GM21423 (cell line): ENCODE data around the gene RASGRF1.

Experiments used
- ATAC-seq: cut with Tn5 transposase; IDR thresholded peaks from one replicate; pipeline ENCODE4 v1.9.1; 2021; ENCODE audit warnings: mild to moderate bottlenecking, moderate library complexity; ENCODE audit not compliant: unreplicated experiment

The RASGRF1 gene

DNA sequence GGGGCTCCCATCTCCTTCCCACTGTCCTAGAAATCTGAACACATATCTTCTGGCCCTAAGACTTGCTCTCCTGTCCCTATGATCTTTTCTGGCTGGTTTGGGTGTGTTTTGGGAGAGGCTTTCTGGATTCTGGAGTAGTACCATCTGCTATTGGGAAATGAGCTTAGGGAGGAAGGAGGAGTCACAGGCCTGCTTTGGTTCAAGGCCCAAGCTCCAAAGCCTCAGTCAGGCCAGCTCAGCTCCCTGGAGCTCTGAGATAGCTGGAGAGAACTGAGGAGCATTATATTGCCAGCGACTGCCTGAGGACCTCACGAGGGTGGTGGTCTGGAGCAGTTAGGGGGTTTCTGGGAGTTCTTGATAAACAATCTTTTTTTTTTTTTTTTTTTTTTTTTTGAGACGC lies 18.7 kb downstream of the RASGRF1 start:
- no peak for ATAC-seq

DNA sequence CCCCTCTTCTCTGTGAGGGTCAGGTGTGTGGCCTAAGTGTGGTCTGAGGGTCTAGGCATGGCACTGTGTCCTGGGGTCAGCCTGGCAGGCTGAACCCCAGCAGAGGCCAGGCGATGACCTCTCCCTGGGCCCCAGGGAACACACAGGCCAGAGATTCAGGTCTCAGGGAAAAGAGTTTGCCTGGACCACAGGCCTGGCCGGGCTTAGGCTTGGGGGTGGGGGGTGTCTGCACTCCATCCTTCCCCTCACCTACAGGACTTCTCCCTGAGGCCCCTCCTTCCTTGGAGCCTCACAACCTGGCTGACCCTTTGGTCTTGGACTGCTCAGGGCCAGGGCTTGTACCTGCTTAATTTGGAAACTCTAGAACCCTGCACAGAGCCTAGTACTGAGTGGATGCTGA lies 21.8 kb downstream of the RASGRF1 start:
- no peak for ATAC-seq

DNA sequence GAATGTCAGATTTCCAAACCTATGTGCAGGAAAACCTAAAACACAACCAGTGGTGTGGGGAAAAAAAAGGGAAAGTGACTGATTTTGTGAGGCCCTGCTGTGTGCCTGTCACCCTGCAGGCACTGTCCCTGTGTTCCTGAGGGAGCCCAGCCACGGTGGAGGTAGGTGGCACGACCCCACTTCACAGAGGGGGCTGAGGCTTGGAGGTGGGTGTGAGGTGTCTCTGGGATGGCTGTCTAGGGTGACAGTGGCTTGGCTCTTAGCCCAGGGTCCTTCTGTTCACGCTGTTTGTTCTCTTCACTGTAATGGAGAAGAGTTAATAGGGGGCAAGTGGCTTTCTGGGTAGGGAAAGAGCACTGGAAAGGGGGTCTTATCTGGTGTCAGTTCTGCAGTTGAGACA lies 22.6 kb downstream of the RASGRF1 start:
- ATAC-seq = no peak

GRCh38 chr15:79067072-79067833 lies 23.3 kb downstream of the RASGRF1 start:
- no peak for ATAC-seq

DNA sequence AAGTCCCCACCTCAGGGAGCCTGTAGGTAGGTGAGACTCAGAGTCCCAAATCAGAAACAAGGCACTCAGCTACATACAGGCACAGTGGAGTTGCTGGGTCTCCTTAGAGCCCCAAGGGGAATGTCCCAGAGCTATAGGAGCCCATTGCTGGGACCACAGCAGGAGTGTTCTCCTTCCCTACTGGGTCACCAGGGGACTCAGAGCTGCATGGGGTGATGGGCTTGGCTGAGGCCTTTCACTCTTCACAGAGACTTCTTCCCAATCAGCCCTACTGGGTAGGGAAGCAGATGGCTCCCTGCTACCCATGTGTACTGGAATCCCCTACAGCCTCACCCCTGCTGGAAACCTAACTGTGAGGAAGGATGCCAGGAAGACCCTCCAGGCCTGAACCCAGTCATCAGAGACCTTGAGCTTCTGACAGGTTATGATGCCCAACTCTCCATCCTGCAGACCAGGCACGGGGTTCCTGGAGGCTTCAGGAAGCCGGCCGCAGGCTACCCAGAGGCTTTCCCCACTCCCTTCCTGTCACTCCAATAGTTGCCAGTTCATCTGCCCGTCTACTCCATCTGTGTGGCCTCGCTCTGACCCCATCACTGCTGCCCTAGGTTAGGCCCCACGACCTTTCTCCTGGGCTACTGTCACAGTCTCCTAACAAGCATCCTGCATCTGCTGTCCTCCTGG lies 24.0 kb downstream of the RASGRF1 start:
- ATAC-seq = no peak

GRCh38 chr15:79065706-79066376 lies 24.7 kb downstream of the RASGRF1 start:
- no peak for ATAC-seq

- ATAC-seq = no peak
These were observed 25.2 kb downstream of the RASGRF1 start for GRCh38 chr15:79065361-79065705.

- no peak for ATAC-seq
These were observed 26.1 kb downstream of the RASGRF1 start for GRCh38 chr15:79064496-79064895.

DNA sequence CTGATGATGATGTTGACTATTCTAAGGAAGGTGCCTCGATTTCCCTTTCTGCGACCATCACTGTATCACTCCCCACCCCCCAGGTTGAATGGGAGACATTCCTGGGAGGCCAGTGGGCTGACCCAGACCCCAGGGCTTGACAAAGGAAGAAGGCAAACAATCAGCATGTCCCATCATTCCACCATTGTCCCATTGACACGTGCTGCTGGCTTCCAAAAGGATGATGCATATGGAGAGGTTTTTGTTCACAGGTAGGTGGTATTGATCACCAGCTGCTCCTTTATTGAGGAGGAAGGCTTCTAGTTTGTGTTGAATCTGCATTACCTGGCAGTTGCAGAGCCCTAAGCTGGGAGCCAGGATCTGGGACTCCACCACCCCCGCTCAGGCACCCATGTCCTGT lies 30.4 kb downstream of the RASGRF1 start:
- no peak for ATAC-seq

GRCh38 chr15:79059081-79059572 lies 31.5 kb downstream of the RASGRF1 start:
- ATAC-seq = no peak

DNA sequence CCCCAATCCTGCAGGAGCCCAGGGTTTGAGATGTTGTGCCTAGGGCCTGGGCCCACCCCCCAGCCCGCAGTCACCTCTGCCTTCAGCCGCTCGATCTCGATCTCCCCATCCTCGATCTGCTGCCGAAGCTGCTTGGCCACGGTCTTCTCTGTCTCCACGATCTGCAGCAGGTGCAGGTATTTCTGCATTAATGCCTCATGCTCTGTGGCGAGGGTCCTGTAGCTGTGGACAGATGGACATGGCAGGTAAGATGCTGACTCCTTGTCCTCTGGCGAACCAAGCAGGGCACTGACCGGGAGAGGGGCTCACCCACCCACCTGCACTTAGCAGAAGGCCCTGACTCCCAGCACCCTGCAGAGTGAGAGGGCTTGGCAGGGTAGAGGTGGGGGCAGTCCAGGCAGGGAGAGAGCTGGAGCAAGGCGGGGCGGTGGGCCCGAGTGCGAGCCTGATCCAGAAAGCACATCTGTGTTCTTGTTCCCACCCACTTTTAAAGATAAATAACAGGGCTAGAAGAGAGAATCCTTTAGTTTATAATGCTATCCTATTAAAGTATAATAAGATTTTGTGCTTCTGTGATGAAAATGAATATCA lies 32.2 kb downstream of the RASGRF1 start:
- no peak for ATAC-seq

DNA sequence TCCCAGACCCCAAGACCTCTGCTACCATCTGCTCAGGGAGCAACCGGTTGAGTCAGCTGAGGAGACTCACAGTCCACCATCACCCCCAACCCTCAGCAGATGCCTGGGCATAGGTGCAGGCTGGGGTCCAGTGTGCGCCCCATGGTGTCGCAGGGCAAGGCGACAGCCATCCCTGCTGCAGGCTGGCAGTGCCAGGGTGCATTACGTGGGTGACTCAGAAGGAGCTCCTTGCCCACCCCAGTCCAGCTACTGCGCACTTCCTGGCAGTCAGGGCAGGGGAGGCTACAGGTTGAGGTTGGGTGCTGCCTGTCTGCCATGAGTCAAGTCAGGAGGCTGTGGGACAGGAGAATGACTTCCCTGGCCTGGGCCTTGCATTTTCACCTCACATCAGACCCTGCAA lies 33.5 kb downstream of the RASGRF1 start:
- ATAC-seq = no peak

- no peak for ATAC-seq
These were observed 36.2 kb downstream of the RASGRF1 start for GRCh38 chr15:79054350-79054749.

DNA sequence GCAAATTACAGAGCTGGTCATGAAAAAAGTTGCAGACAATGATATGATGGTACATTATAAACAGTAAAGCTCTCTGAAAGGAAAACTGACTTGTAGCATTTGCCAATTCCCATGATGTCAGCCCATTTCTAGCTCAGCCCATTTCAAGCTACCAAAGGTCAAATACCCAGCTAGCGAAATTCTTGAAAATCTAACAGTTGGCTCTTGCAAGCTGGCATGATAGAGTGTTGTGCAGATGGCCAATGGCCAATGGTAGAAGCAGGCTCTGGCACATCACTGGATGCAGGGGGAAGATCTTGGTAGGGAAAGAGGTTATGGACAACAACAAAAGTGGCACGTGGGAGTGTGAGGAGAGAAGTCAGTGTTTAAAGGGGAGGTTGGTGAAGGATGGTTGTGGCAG lies 36.7 kb downstream of the RASGRF1 start:
- ATAC-seq = no peak

GRCh38 chr15:79051941-79052731 lies 38.4 kb downstream of the RASGRF1 start:
- no peak for ATAC-seq

- ATAC-seq = no peak
These were observed 39.6 kb downstream of the RASGRF1 start for GRCh38 chr15:79051029-79051428.

DNA sequence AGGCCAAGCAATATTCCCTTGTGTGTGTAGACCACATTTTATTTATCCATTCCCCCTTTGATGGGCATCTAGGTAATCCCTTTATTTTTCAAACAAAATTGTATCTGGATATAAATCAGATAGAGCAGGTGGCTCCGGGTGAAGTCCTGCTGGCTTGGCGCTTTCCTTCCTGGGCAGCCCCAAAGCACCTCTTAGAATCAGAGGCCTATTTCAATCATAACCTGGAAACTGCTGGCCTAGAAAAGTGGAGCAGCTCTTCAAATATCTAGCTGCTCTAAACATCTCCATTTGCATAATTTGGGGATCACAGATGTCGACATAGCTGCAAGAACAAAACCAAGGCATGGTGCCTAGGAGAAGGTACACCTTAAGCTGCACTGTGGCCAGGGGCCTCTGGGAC lies 40.2 kb downstream of the RASGRF1 start:
- no peak for ATAC-seq

- no peak for ATAC-seq
These were observed 41.2 kb downstream of the RASGRF1 start for GRCh38 chr15:79049416-79049815.

DNA sequence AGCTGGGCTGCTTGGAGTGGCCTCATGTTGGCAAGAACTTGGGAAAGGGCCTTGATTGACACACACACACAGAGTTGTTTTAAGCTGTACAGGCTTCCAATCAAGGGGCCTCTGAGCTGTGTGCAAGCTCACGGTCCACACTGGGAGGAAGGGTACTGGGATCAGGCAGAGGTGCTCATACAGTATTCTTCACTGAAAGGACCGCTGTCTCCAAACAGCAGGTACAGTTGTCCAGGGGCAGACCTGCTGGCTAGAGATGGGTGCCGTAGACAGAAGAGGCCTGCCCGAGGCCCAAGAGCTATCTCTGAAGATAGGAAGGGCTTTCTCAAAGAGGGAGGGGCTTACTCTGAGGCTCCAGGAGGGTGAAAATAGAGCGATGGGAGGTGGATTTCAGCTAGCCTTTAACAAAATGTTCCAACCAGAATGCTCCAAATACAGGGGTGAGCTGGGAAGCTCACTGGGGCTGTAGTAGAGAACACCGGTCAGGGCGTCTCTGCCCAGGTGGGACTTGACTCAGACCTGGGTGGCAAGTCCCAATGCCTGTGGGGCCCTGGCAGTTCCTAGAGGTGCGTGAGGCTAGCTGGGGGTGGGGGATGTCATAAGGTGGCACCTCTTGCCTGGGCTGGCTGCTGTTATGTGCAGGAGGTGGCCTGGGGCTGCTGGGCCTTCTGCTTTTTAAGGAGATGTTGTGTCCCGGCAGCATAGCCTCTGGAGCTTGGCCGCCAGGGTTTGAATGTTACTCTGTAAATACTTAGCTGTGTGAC lies 42.7 kb downstream of the RASGRF1 start:
- ATAC-seq = no peak
